Subcutaneous adipose tissue (tissue), 4 donors: ENCODE data around the gene ARG2. TPM values are rescaled to one million over a fixed set of nuclear protein-coding genes. Genes with fewer than 3 reads are reported as not detected.

Experiments
- total RNA-seq, 4 donors: library from RNA; depleted of rRNA; stranded (reverse); fragments of >200 nt; gene quantifications; one replicate each; pipeline ENCODE4 v1.1.0, GENCODE V29; 2016
- TF ChIP-seq, protein P1 (sequence below): fragments of 450-650 bp; IDR thresholded peaks from one replicate; pipeline ENCODE4 v1.5.1; 2016; ENCODE audit warnings: low read depth, mild to moderate bottlenecking, control low read depth, antibody characterized with exemption, moderate library complexity

Gene ARG2
- total RNA-seq, 4 donors from 2014 or later = 2.0 to 4.1 (median 3.3) TPM

DNA sequence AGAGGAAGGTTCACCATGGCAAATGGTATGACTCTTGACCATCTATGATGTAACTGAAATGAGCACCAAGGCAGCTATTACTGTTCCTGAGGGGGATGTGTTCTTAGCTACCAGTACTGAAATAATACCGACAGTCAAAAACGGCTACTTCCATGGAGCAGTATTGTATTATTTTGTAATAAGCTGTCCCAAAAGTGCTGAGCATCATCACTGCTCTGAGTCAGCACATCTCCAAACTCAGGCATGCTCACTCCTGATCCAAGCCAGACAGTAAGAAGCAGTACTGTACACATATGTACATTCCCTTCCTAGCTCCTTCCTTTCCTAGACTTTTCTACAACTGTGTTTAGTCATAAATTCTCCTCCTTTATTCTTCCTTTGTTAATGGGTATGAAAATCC lies 46.1 kb downstream of the ARG2 start:
- TF ChIP-seq, protein P1, sequence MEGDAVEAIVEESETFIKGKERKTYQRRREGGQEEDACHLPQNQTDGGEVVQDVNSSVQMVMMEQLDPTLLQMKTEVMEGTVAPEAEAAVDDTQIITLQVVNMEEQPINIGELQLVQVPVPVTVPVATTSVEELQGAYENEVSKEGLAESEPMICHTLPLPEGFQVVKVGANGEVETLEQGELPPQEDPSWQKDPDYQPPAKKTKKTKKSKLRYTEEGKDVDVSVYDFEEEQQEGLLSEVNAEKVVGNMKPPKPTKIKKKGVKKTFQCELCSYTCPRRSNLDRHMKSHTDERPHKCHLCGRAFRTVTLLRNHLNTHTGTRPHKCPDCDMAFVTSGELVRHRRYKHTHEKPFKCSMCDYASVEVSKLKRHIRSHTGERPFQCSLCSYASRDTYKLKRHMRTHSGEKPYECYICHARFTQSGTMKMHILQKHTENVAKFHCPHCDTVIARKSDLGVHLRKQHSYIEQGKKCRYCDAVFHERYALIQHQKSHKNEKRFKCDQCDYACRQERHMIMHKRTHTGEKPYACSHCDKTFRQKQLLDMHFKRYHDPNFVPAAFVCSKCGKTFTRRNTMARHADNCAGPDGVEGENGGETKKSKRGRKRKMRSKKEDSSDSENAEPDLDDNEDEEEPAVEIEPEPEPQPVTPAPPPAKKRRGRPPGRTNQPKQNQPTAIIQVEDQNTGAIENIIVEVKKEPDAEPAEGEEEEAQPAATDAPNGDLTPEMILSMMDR = no peak

DNA sequence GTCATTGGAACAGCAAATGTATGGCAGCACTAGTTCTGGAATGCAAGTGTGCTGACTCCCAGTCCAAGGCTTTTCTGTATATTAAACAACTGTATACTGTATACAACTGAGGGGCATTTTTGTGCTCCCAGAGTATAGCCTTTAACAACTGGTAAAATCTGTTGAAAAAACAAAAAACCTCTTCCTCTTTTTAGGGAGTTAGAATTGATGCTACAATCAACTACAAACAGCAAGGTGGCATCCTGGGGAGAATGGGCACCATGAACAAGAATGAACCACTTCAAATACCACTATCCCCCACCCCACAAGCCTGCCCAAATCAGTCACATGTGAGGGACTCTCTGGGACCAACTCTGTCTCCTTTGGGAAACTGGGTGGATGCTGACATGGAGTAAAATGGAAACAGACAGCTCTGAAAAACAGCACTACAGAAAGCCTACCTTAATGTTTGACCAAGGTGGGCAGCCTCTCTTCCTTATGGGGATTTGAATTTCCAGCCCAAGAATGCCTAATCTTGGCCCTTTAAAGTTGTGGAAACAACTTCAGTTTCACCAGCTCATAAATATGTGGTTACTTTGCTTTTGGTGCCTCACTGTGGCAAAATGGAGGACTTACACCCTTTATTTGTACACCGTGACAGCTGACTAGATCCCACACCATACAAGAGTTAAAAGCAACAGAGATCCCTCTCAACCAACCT lies 47.2 kb downstream of the ARG2 start:
- TF ChIP-seq, protein P1 = no peak

DNA sequence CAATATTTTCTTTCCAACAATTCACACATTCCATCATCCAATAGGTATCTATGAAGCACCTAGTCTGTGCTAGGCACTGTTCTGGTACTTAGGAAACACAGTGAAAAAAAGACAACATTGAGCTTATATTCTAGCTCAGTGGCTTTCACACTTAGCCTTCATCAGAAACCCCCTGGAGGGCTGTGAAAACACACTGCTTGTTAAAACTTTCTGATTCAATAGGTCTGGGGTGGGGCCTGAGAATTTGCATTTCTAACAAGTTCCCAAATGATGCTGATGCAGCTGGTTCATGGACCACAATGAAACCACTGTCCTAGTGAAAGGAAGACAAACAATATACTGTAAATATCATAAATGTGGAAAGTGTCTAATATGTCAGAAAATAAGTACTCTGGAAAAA lies 48.8 kb downstream of the ARG2 start:
- TF ChIP-seq, protein P1 = no peak

DNA sequence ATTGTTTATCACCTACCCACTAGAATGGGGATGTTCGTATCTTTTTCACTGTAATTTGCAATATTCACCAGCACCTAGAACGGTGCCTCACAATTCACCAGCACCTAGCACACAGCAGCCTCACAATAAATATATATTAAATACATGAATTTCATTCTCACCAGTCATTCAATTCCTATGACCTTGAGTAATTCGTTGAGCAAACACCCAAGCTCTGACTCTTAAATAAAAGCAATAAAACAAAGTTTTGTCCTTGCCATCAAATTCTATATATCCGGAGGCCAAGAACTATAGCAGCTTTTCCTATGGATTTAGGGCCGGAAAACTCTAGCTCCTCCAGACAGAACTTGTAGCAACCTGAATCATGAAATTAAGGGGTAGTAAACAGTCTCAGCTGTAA lies 53.7 kb downstream of the ARG2 start:
- TF ChIP-seq, protein P1 = no peak

DNA sequence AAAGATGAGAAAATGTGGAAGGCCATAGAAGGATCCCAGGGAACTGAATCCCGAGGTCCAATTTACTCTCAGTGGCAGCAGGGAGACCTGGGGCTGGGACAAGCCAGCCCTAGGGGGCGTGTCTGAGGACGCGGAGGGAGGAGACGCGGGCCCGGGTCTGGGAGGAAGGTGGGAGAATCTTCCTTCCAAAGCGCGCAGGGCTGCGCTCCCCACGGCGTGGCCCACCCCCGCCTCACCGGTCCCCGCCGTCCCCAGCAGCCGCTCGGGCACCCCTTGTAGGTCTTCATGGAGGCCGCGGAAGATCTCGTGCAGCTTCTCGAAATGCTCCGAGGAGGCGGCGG lies 54.4 kb downstream of the ARG2 start:
- TF ChIP-seq, protein P1 = no peak

DNA sequence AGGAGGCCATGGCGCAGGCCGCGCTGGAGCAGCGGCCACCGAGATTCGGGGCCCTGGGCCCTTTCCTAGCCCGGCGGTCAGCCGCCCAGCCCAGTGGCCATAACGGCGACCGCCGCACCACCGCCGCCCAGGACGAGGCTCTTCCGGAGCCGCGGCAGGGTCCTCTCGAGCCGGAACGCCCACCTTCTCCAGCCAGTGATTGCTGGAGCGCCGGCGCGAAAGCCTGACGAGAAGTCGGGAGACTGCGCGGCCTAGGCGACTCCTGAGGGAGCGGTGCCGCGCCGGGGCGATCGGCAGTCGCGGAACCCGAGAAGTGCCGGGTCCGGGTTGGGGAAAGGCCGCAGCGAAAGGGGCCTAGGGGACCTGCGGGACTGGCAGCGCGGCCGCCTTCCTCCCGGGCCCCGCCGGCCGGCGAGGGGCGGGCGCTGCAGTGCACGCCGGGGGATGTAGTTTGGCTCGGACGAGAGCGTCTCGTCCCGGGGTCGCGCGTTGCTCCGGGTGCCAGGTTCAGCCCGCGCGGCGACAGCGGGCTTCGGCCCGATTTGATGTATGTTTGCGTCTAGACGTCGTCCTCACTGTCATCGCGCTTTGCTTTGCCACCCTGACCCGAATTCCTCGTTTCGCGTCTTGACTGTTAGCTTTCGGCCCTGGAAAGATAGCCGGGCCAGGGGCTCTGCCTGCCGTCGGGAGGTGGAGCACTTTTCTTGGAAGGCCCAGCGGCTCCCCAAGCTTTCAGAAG lies 54.9 kb downstream of the ARG2 start, which contains the start of gene VTI1B:
TSS of gene VTI1B (minus strand) at position 153 of the 739 bp plus-strand sequence. CDS start at position 10, 143 bp downstream.
- TF ChIP-seq, protein P1 = no peak

DNA sequence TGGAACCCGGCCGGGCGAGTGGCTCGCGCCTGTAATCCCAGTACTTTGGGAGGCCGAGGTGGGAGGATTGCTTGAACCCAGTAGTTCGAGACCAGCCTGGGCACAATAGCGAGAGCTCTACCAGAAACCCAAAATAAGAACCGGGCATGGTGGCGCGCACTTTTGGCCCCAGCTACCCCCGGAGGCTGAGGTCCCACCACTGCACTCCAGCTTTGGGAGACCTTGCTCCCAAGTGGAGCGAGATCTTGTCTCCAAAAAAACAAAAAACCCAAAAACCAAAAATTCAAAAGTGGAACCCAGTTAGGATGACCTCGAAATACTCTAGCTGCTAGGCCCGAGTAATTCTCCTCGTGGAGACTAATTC lies 55.5 kb downstream of the ARG2 start:
- TF ChIP-seq, protein P1 = no peak
